MM.1S (cell line): ENCODE measurements around the gene LAP3.

Source experiments
- DNase-seq: peaks from one replicate; pipeline ENCODE4 v3.0.0-alpha.2; 2015
- H2AFZ ChIP-seq: fragments of 300-600 bp; sonication (generic); 2 replicates; pipeline ENCODE4 v1.6.0; 2016; ENCODE audit warnings: antibody characterized with exemption, low read length
- H3F3A ChIP-seq: fragments of 300-600 bp; sonication (generic); 2 replicates; pipeline ENCODE4 v1.6.1; 2016; ENCODE audit warnings: mild to moderate bottlenecking, antibody characterized with exemption, low read length, moderate library complexity, mixed read lengths; ENCODE audit not compliant: insufficient read depth
- H3K27ac ChIP-seq: fragments of 300-600 bp; sonication (generic); 2 replicates; pipeline ENCODE4 v1.5.1; 2016; ENCODE audit warnings: mild to moderate bottlenecking, low read length
- H3K27me3 ChIP-seq: fragments of 300-600 bp; sonication (generic); replicated peaks from 2 replicates; pipeline ENCODE4 v1.6.0; 2016; ENCODE audit warnings: low read length; ENCODE audit not compliant: insufficient read depth
- H3K36me3 ChIP-seq: fragments of 300-600 bp; sonication (generic); replicated peaks from 2 replicates; pipeline ENCODE4 v1.6.1; 2016; ENCODE audit warnings: mild to moderate bottlenecking, low read length, mixed read lengths; ENCODE audit not compliant: insufficient read depth
- H3K4me1 ChIP-seq: fragments of 300-600 bp; sonication (generic); 2 replicates; pipeline ENCODE4 v1.6.1; 2016; ENCODE audit warnings: low read length, mixed read lengths
- H3K4me2 ChIP-seq: fragments of 300-600 bp; sonication (generic); 2 replicates; pipeline ENCODE4 v1.6.0; 2016; ENCODE audit warnings: low read depth, low read length
- H3K4me3 ChIP-seq: fragments of 300-600 bp; sonication (generic); 2 replicates; pipeline ENCODE4 v1.5.1; 2016; ENCODE audit warnings: low read length, mixed read lengths
- H3K79me2 ChIP-seq: fragments of 300-600 bp; sonication (generic); 2 replicates; pipeline ENCODE4 v1.6.1; 2016; ENCODE audit warnings: mixed run types, low read length, mixed read lengths
- H3K9ac ChIP-seq: fragments of 300-600 bp; sonication (generic); 2 replicates; pipeline ENCODE4 v1.6.1; 2016; ENCODE audit warnings: low read length, mixed read lengths
- H3K9me2 ChIP-seq: fragments of 300-600 bp; sonication (generic); replicated peaks from 2 replicates; pipeline ENCODE4 v1.6.1; 2016; ENCODE audit warnings: mild to moderate bottlenecking, low read length, mixed read lengths; ENCODE audit not compliant: insufficient read depth
- H3K9me3 ChIP-seq: fragments of 300-600 bp; sonication (generic); replicated peaks from 2 replicates; pipeline ENCODE4 v1.6.1; 2016; ENCODE audit warnings: mild to moderate bottlenecking, low read length, mixed read lengths; ENCODE audit not compliant: insufficient read depth
- H4K20me1 ChIP-seq: fragments of 300-600 bp; sonication (generic); 2 replicates; pipeline ENCODE4 v1.6.1; 2016; ENCODE audit warnings: mild to moderate bottlenecking, low read length, moderate library complexity, mixed read lengths; ENCODE audit not compliant: insufficient read depth
- CTCF ChIP-seq: fragments of 300-600 bp; sonication (generic); IDR thresholded peaks from 2 replicates; pipeline ENCODE4 v1.5.1; 2016; ENCODE audit warnings: antibody characterized with exemption, low read length, mixed read lengths
- EZH2 ChIP-seq: fragments of 300-600 bp; sonication (generic); optimal IDR thresholded peaks from 2 replicates; pipeline ENCODE3; 2017; ENCODE audit warnings: low read depth, mild to moderate bottlenecking, antibody characterized with exemption, low read length, mixed read lengths
- EZH2phosphoT487 ChIP-seq: fragments of 300-600 bp; sonication (generic); IDR thresholded peaks from 2 replicates; pipeline ENCODE4 v1.6.1; 2018; ENCODE audit warnings: antibody characterized with exemption, low read length

LAP3 gene

GRCh38 chr4:17647176-17647806, 70.3 kb downstream of the LAP3 start:
- Histone ChIP-seq H3F3A (no peaks in the 10 kb centered on the region), H3K27ac (no peak overlapping the region), H3K79me2 (no peaks in the 10 kb centered on the region), H2AFZ (no peak overlapping the region), H3K4me3 (no peak overlapping the region), H4K20me1 (no peaks in the 10 kb centered on the region), H3K4me1 (no peaks in the 10 kb centered on the region), H3K9me2 (no peaks in the 10 kb centered on the region), H3K27me3 (no peaks in the 10 kb centered on the region), H3K9me3 (no peaks in the 10 kb centered on the region), H3K4me2 (no peak overlapping the region), H3K36me3 (no peaks in the 10 kb centered on the region), H3K9ac (no peak overlapping the region)
- DNase-seq: no peak
- TF ChIP-seq CTCF (no peak), EZH2 (no peak), EZH2phosphoT487 (no peak)

GRCh38 chr4:17647927-17648326, 70.9 kb downstream of the LAP3 start:
- Histone ChIP-seq H3K4me2 (no peak overlapping the region), H3K4me1 (no peaks in the 10 kb centered on the region), H2AFZ (no peak overlapping the region), H3K4me3 (no peak overlapping the region), H3K9ac (no peak overlapping the region), H3K36me3 (no peaks in the 10 kb centered on the region), H3K27ac (no peak overlapping the region), H3F3A (no peaks in the 10 kb centered on the region), H3K27me3 (no peaks in the 10 kb centered on the region), H3K9me3 (no peaks in the 10 kb centered on the region), H3K79me2 (no peaks in the 10 kb centered on the region), H3K9me2 (no peaks in the 10 kb centered on the region), H4K20me1 (no peaks in the 10 kb centered on the region)
- no peak for TF ChIP-seq EZH2
- no peak for DNase-seq

GRCh38 chr4:17650406-17650805, 73.4 kb downstream of the LAP3 start:
- Histone ChIP-seq H3K9ac (no peak overlapping the region), H3K9me3 (no peaks in the 10 kb centered on the region), H3K4me3 (no peak overlapping the region), H3F3A (no peaks in the 10 kb centered on the region), H3K27ac (no peak overlapping the region), H3K79me2 (no peaks in the 10 kb centered on the region), H4K20me1 (no peaks in the 10 kb centered on the region), H3K9me2 (no peaks in the 10 kb centered on the region), H2AFZ (no peak overlapping the region), H3K4me2 (no peak overlapping the region), H3K36me3 (no peaks in the 10 kb centered on the region), H3K4me1 (no peaks in the 10 kb centered on the region), H3K27me3 (no peaks in the 10 kb centered on the region)
- no peak for TF ChIP-seq EZH2
- TF ChIP-seq CTCF: no peak
- TF ChIP-seq EZH2phosphoT487: no peak
- DNase-seq: no peak

GRCh38 chr4:17654701-17655100, 77.7 kb downstream of the LAP3 start:
- Histone ChIP-seq H3K79me2 (no peaks in the 10 kb centered on the region), H4K20me1 (no peaks in the 10 kb centered on the region), H2AFZ (no peak overlapping the region), H3K4me3 (no peak overlapping the region), H3K36me3 (no peaks in the 10 kb centered on the region), H3K9ac (no peak overlapping the region), H3K9me2 (no peaks in the 10 kb centered on the region), H3K27me3 (no peaks in the 10 kb centered on the region), H3F3A (no peaks in the 10 kb centered on the region), H3K4me2 (no peak overlapping the region), H3K4me1 (no peaks in the 10 kb centered on the region), H3K27ac (no peak overlapping the region), H3K9me3 (no peaks in the 10 kb centered on the region)
- no peak for DNase-seq
- TF ChIP-seq EZH2phosphoT487 (no peak), EZH2 (no peak), CTCF (no peak)
